Lung (tissue), 12 donors: ENCODE data around the gene IQGAP3. TPM values are rescaled to one million over a fixed set of nuclear protein-coding genes. Genes with fewer than 3 reads are reported as not detected.
A peak's percentile ranks its signal among the peaks of the same experiment; 100 is the strongest.
"Not testable (repeated sequence)": the region's sequence is repeated elsewhere in the genome, so short reads cannot be mapped to it uniquely, and the experiment has no call there.

Experiments
- ATAC-seq: fragments of 200-7000 bp; cut with Tn5 transposase; one replicate; pipeline ENCODE4 v1.9.1; 2020; ENCODE audit warnings: moderate number of reproducible peaks; ENCODE audit not compliant: insufficient read depth, low FRiP score
- DNase-seq, 3 donors: peaks; one replicate each; pipeline ENCODE4 v3.0.0-alpha.2; 2013 to 2017
- H3K27ac ChIP-seq, 2 donors: one replicate each; pipeline ENCODE4 v1.5.1; 2013; ENCODE audit warnings: mild to moderate bottlenecking in 2 of 2, moderate library complexity in 2 of 2, control low read depth in 1 of 2, inconsistent platforms in 1 of 2, low read depth in 1 of 2, low read length in 1 of 2
- H3K27me3 ChIP-seq, 3 donors: one replicate each; pipeline ENCODE4 v1.5.1; 2013; ENCODE audit warnings: low read length in 2 of 3; ENCODE audit not compliant: control insufficient read depth in 3 of 3, insufficient read depth in 3 of 3
- H3K36me3 ChIP-seq, 4 donors: one replicate each; pipeline ENCODE4 v1.5.1; 2013; ENCODE audit warnings: low read length in 4 of 4, mild to moderate bottlenecking in 1 of 4, moderate library complexity in 1 of 4; ENCODE audit not compliant: control insufficient read depth in 4 of 4, insufficient read depth in 4 of 4
- H3K4me1 ChIP-seq, 5 donors: one replicate each; pipeline ENCODE4 v1.5.1; 2013; ENCODE audit warnings: low read length in 5 of 5, mild to moderate bottlenecking in 2 of 5, moderate library complexity in 1 of 5; ENCODE audit not compliant: control insufficient read depth in 5 of 5, insufficient read depth in 5 of 5
- H3K4me3 ChIP-seq: one replicate; pipeline ENCODE4 v1.5.1; 2013; ENCODE audit warnings: mild to moderate bottlenecking, control low read depth, moderate library complexity
- H3K9ac ChIP-seq, 2 donors: one replicate each; pipeline ENCODE4 v1.5.1; 2013; ENCODE audit warnings: low read length in 2 of 2, control low read depth in 1 of 2; ENCODE audit not compliant: insufficient read depth in 1 of 2
- H3K9me3 ChIP-seq, 4 donors: one replicate each; pipeline ENCODE4 v1.5.1; 2013; ENCODE audit warnings: low read length in 3 of 4, mild to moderate bottlenecking in 1 of 4, moderate library complexity in 1 of 4; ENCODE audit not compliant: control insufficient read depth in 4 of 4, insufficient read depth in 3 of 4
- WGBS, 2 donors: extraction: QIAGEN DNeasy Blood & Tissue Kit; methylation state at CpG; one replicate each; pipeline ENCODE4 v1.1.7; 2013; 5-methylcytosine and 5-hydroxymethylcytosine counted together
- polyA plus RNA-seq, 2 donors: library from polyadenylated mRNA; stranded (reverse); fragments of 200-250 nt; gene quantifications; one replicate each; pipeline ENCODE4 v1.2.1, GENCODE V29; 2013
- total RNA-seq, 2 donors: library from RNA; depleted of rRNA in 1 of 2; stranded (reverse); fragments of >200 nt in 1 of 2; gene quantifications; one replicate each; pipeline ENCODE4 v1.2.1, GENCODE V29; 2014 to 2021
- TF ChIP-seq, protein P1 (sequence below): IDR thresholded peaks from 2 replicates; pipeline ENCODE4 v1.5.1; 2012; ENCODE audit warnings: mild to moderate bottlenecking; ENCODE audit errors: control extremely low read depth, extremely low read depth
- donor health status: control.
- donor health status: control.
- donor health status: Bipolar disorder and iron deficiency.
- donor health status: healthy.
- donor health status: DM: yes; HTN: yes; CAD: no.

IQGAP3 gene
- total and polyA plus RNA-seq, 4 donors: 0.42 to 3.4 (median 1.2) TPM

GRCh38 chr1:156616463-156616862 lies 44.1 kb upstream of the IQGAP3 start:
- H3K36me3 ChIP-seq: no peaks in the 10 kb centered on the region
- H3K4me1 ChIP-seq: peaks cover 0 to 8% (median 3%) of the 10 kb centered on the region in 5 donors
- no peaks in the 10 kb centered on the region for H3K9me3 ChIP-seq
- WGBS, 2 donors: 8 to 17% methylated on average over 5 of the region's 5 CpGs
- DNase-seq (peak; percentile 31 to 70 (median 54)), ATAC-seq (no peak)
- no peak overlapping the region for H3K4me3 ChIP-seq
- no peak overlapping the region for H3K27ac ChIP-seq
- TF ChIP-seq, protein P1, sequence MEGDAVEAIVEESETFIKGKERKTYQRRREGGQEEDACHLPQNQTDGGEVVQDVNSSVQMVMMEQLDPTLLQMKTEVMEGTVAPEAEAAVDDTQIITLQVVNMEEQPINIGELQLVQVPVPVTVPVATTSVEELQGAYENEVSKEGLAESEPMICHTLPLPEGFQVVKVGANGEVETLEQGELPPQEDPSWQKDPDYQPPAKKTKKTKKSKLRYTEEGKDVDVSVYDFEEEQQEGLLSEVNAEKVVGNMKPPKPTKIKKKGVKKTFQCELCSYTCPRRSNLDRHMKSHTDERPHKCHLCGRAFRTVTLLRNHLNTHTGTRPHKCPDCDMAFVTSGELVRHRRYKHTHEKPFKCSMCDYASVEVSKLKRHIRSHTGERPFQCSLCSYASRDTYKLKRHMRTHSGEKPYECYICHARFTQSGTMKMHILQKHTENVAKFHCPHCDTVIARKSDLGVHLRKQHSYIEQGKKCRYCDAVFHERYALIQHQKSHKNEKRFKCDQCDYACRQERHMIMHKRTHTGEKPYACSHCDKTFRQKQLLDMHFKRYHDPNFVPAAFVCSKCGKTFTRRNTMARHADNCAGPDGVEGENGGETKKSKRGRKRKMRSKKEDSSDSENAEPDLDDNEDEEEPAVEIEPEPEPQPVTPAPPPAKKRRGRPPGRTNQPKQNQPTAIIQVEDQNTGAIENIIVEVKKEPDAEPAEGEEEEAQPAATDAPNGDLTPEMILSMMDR: no peak
- H3K9ac ChIP-seq: no peak overlapping the region
- H3K27me3 ChIP-seq: peaks cover 0 to 41% (median 16%) of the 10 kb centered on the region in 3 donors

DNA sequence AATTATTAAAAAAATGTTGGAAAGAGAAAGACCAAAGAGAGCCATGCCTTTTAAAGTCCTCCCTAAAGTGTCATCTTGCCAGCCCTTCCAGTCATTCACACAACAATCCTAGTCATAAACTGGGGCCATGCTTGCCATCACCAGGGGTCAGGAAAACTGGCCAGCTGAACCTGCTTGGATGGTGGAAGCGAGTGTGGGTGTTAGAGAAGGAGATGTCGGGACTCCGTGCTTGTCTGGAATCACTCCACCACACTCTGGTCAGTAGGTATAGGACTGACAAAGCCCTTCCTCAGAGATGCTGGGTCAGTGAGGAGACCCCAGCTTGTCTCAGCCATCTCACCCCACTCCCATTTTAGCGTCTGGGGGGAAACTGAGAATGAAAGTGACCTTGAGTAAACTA lies 43.6 kb upstream of the IQGAP3 start:
- ATAC-seq (no peak), DNase-seq (no peak)
- peaks cover 0 to 36% (median 16%) of the 10 kb centered on the region in 3 donors for H3K27me3 ChIP-seq
- H3K9me3 ChIP-seq: no peaks in the 10 kb centered on the region
- H3K27ac ChIP-seq: peak overlapping the region in 1 of 2 donors; percentile 26
- peaks cover 0 to 8% (median 3%) of the 10 kb centered on the region in 5 donors for H3K4me1 ChIP-seq
- TF ChIP-seq, protein P1: no peak
- H3K36me3 ChIP-seq: no peaks in the 10 kb centered on the region
- no peak overlapping the region for H3K4me3 ChIP-seq
- H3K9ac ChIP-seq: no peak overlapping the region
- 38 to 69% methylated on average over 4 of the region's 4 CpGs for WGBS, 2 donors

DNA sequence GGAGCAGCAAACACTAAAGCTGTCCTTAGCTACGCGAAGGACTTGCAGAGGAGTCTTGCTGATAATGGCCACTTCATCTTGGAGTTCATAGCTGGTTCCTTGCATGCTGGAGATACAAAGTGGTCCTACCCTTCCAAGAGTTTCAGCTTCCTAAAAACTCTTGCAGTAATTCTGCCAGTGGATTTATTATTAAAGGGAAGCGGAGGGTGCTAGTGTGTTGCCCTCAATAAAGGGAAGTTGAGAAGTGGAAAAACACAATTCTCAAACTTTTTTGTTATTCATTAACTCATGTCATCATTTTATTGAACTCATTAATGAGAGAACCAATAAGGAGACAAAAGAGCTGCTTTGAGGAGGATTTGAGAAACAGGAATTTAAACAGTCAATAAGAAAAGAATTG lies 40.3 kb upstream of the IQGAP3 start:
- WGBS, 2 donors: 40% methylated on average over 3 of the region's 3 CpGs
- TF ChIP-seq, protein P1: no peak

DNA sequence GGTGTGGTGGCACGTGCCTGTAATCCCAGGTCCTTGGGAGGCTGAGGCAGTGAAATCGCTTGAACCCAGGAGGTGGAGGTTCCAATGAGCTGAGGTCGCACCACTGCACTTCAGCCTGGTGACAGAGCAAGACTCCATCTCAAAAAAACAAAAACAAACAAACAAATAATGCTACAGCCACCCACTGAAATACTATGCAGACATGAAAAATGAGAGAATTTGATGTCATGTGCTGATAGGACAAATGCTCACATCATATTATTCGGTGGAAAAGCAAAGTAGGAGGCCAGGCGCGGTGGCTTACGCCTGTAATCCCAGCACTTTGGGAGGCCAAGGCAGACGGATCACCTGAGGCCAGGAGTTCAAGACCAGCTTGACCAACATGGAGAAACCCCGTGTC lies 37.7 kb upstream of the IQGAP3 start:
- 91 to 97% methylated on average over 9 of the region's 9 CpGs for WGBS, 2 donors
- H3K36me3 ChIP-seq, DNase-seq, H3K27ac ChIP-seq, H3K27me3 ChIP-seq, ATAC-seq, H3K9ac ChIP-seq, H3K9me3 ChIP-seq, H3K4me1 ChIP-seq, H3K4me3 ChIP-seq: not testable (repeated sequence)

More for the DNA sequence above, 40.3 kb upstream of the IQGAP3 start:
- DNase-seq (no peak), ATAC-seq (no peak)
- Histone ChIP-seq H3K4me1 (peaks cover 0 to 8% (median 3%) of the 10 kb centered on the region in 5 donors), H3K27ac (no peak overlapping the region), H3K27me3 (peaks cover 0 to 11% (median 5%) of the 10 kb centered on the region in 3 donors), H3K4me3 (no peak overlapping the region), H3K9ac (no peak overlapping the region), H3K9me3 (no peaks in the 10 kb centered on the region), H3K36me3 (no peaks in the 10 kb centered on the region)
